ENCODE measurements around the gene TRAPPC12. TPM values are rescaled to one million over a fixed set of nuclear protein-coding genes. Genes with fewer than 3 reads are reported as not detected.

The TRAPPC12 gene
- total RNA-seq, 1 experiment from 2014 or later: 86.0 TPM

DNA sequence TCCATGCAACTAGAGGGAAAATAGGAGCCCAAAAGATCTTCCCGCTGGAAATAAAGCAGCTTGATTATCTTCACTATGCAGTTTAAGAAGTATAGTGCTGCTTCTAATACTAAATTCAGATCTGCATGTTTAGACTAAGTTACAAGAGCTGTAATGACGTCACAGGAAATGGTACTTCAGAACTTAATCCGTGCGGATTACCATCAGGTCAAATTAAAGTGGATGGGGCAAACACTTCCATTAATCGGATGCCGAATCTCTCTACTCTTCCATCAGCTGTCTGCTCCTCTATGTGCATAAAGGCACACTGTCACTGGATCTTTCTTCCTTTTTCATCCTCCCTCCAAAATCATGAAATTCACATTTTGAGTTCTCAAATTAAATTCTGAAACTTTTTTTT is 52.6 kb downstream of the TRAPPC12 start:
- Histone ChIP-seq H3K23me2 (ENCODE audit: insufficient read length, low read depth, low read length, poor library complexity, severe bottlenecking) (no peaks in the 10 kb centered on the region), H3K14ac (ENCODE audit: insufficient read depth, low read length) (no peak overlapping the region), H3K56ac (ENCODE audit: insufficient read length, low read depth, low read length) (no peak overlapping the region), H4K5ac (ENCODE audit: insufficient read length, low read depth, low read length) (no peak overlapping the region), H3K79me1 (ENCODE audit: insufficient read depth, low read depth, low read length, poor library complexity, severe bottlenecking) (no peaks in the 10 kb centered on the region), H2BK5ac (ENCODE audit: insufficient read length, low read length) (no peak overlapping the region), H3K27ac (ENCODE audit: insufficient read length, low read depth, low read length) (no peak overlapping the region), H2BK20ac (ENCODE audit: low read depth, low read length, poor library complexity, severe bottlenecking) (no peak overlapping the region), H3K4me1 (ENCODE audit: insufficient read depth, low read length) (no peaks in the 10 kb centered on the region), H2BK15ac (ENCODE audit: low read depth, low read length) (no peak overlapping the region), H2AK5ac (ENCODE audit: insufficient read length, low read length) (no peak overlapping the region), H3K18ac (ENCODE audit: insufficient read length, low read depth, low read length) (no peak overlapping the region), H3K4me2 (ENCODE audit: insufficient read depth, insufficient read length, low read length) (no peak overlapping the region), H3K9ac (ENCODE audit: extremely low read depth, insufficient read length, low read length) (no peak overlapping the region), H4K8ac (replicated peaks; ENCODE audit: insufficient read length, low read depth, low read length) (no peak overlapping the region), H4K20me1 (ENCODE audit: control insufficient read depth, insufficient read depth, insufficient read length) (no peaks in the 10 kb centered on the region), H3K79me2 (ENCODE audit: insufficient read depth, low read length) (no peaks in the 10 kb centered on the region), H2BK12ac (ENCODE audit: insufficient read length, low read depth, low read length) (no peak overlapping the region), H4K91ac (ENCODE audit: insufficient read length, low read depth, low read length) (no peak overlapping the region), H3K4ac (ENCODE audit: low read depth, low read length) (no peak overlapping the region), H3T11ph (ENCODE audit: low read length) (no peak overlapping the region), H3K27me3 (ENCODE audit: insufficient read depth, low read length) (no peaks in the 10 kb centered on the region), H3K9me3 (ENCODE audit: control insufficient read depth, low read depth, low read length) (no peaks in the 10 kb centered on the region), H2AFZ (ENCODE audit: low read length) (no peak overlapping the region), H2BK120ac (ENCODE audit: low read depth, low read length, poor library complexity, severe bottlenecking) (no peak overlapping the region), H3K23ac (ENCODE audit: insufficient read length, low read depth, low read length) (no peak overlapping the region)
- H3K9me3 Mint-ChIP-seq: no peaks in the 10 kb centered on the region
- peaks cover 9 to 25% (median 25%) of the 10 kb centered on the region in 3 experiments; a peak in 5 of 7 replicates for H3K36me3 Mint-ChIP-seq (ENCODE audit: insufficient read depth in 1 of 3, low read depth in 3 of 3)
- no peak overlapping the region for H3K4me3 Mint-ChIP-seq
- no peak for DNase-seq
- peaks cover 3 to 7% of the 10 kb centered on the region in 2 experiments; a peak in 3 of 4 replicates for H3K4me1 Mint-ChIP-seq
- TF ChIP-seq, protein P1, sequence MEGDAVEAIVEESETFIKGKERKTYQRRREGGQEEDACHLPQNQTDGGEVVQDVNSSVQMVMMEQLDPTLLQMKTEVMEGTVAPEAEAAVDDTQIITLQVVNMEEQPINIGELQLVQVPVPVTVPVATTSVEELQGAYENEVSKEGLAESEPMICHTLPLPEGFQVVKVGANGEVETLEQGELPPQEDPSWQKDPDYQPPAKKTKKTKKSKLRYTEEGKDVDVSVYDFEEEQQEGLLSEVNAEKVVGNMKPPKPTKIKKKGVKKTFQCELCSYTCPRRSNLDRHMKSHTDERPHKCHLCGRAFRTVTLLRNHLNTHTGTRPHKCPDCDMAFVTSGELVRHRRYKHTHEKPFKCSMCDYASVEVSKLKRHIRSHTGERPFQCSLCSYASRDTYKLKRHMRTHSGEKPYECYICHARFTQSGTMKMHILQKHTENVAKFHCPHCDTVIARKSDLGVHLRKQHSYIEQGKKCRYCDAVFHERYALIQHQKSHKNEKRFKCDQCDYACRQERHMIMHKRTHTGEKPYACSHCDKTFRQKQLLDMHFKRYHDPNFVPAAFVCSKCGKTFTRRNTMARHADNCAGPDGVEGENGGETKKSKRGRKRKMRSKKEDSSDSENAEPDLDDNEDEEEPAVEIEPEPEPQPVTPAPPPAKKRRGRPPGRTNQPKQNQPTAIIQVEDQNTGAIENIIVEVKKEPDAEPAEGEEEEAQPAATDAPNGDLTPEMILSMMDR (conservative IDR thresholded peaks at IDR 0.05): no peak
- no CpG with 5 or more reads among the region's 6 CpGs for WGBS (ENCODE audit: extremely low coverage, insufficient read length, low lambda C conversion rate)
- H3K27ac Mint-ChIP-seq: no peak overlapping the region
- H3K27me3 Mint-ChIP-seq (ENCODE audit: low read depth): no peaks in the 10 kb centered on the region

All from H9 (cell line).